NB4 (cell line): ENCODE data around the gene ITPRID1.
"Not testable (repeated sequence)": the region's sequence is repeated elsewhere in the genome, so short reads cannot be mapped to it uniquely, and the experiment has no call there.

Experiments used
- DNase-seq: peaks from one replicate; pipeline ENCODE4 v3.0.0; 2010; ENCODE audit warnings: low read depth
- H3K4me3 ChIP-seq: one replicate; pipeline ENCODE4 v1.5.1; 2011; ENCODE audit warnings: mild to moderate bottlenecking, low read depth, low read length, moderate library complexity
- MYC ChIP-seq: IDR thresholded peaks from 2 replicates; pipeline ENCODE4 v1.6.1; 2011; ENCODE audit warnings: low read depth, low read length
- POLR2A ChIP-seq: IDR thresholded peaks from 2 replicates; pipeline ENCODE4 v1.6.1; 2011; ENCODE audit warnings: mild to moderate bottlenecking; ENCODE audit not compliant: insufficient read length; ENCODE audit errors: extremely low read depth
- TF ChIP-seq, protein P1 (sequence below): IDR thresholded peaks from 2 replicates; pipeline ENCODE4 v1.6.1; 2011; ENCODE audit warnings: low read depth, low read length
- TF ChIP-seq, protein P2 (sequence below): IDR thresholded peaks from one replicate; pipeline ENCODE4 v1.5.1; 2012; ENCODE audit warnings: low read depth, low read length

Gene ITPRID1

DNA sequence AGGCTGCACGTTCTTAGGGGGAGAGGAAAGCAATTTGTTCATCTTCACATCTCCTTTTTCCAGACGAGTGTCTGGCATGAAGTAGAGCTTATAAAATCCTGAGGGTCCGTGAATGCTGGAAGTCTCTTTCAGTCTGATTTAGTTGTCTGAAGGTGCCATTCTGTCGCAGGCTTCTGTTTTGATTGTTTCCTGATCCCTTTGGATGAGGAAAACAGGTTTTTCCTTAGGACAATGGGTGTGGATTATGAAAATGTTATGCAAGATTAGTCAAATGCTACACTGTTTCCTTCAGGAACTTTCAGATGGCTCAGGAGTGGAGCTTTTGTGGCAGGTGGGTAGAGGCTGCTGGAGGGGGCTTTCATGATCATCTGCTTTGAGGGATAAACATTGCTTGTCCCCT, at the start of gene ITPRID1:
ITPRID1 (plus strand) TSS at position 301 of the 400 bp plus-strand sequence. CDS start 38,935 bp downstream, outside the sequence.
- TF ChIP-seq, protein P1, sequence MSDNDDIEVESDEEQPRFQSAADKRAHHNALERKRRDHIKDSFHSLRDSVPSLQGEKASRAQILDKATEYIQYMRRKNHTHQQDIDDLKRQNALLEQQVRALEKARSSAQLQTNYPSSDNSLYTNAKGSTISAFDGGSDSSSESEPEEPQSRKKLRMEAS, result no peak
- TF ChIP-seq MYC (no peak), POLR2A (no peak)
- TF ChIP-seq, protein P2, sequence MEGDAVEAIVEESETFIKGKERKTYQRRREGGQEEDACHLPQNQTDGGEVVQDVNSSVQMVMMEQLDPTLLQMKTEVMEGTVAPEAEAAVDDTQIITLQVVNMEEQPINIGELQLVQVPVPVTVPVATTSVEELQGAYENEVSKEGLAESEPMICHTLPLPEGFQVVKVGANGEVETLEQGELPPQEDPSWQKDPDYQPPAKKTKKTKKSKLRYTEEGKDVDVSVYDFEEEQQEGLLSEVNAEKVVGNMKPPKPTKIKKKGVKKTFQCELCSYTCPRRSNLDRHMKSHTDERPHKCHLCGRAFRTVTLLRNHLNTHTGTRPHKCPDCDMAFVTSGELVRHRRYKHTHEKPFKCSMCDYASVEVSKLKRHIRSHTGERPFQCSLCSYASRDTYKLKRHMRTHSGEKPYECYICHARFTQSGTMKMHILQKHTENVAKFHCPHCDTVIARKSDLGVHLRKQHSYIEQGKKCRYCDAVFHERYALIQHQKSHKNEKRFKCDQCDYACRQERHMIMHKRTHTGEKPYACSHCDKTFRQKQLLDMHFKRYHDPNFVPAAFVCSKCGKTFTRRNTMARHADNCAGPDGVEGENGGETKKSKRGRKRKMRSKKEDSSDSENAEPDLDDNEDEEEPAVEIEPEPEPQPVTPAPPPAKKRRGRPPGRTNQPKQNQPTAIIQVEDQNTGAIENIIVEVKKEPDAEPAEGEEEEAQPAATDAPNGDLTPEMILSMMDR, result no peak
- no peak for DNase-seq
- H3K4me3 ChIP-seq, result no peak within 1 kb of the TSS

DNA sequence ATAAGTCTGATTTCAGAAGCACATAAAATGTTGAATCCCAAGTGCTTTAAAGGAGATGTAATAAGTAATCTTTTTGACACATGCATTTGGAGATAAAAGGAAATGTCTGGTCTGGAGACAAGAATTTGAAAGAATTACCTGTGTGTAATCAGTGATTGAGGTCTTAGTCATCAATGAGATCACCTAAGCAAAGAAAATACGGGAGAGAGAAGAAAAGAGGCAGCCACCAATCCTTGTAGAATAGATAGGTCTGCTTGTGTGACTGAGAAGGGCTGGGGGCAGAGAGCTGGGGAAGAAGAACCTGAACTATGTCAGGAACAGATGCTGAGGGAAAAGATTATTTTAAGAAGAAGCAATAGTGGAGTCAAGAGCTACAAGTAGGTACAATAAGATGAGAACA, 49.3 kb upstream of the ITPRID1 start:
- H3K4me3 ChIP-seq, result no peak overlapping the region
- no peak for DNase-seq
- TF ChIP-seq, protein P2, result no peak
- TF ChIP-seq, protein P1, result no peak

DNA sequence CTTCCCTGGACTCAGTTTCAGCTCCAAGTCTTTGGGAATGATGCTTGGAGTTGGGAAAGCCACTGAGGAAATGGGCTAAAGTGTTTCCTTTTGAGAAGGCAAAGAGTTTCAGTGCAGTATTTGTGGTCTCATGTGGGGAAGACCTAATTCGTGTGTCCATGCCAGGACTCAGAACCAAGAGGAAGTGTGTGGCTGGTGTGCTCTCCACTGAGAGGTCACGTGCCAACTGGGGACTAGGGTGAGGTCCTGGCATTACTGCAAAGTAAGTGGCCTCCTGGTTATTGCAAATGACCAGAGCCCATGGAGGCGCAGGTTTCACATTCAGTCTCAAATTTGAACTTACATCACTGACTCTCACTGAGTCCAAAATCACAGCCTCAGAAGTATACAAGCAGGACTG, 48.6 kb upstream of the ITPRID1 start:
- TF ChIP-seq, protein P1, result peak; percentile 40; the same call in 1 of the 2 replicates
- no peak for TF ChIP-seq MYC
- DNase-seq, result no peak
- no peak overlapping the region for H3K4me3 ChIP-seq

DNA sequence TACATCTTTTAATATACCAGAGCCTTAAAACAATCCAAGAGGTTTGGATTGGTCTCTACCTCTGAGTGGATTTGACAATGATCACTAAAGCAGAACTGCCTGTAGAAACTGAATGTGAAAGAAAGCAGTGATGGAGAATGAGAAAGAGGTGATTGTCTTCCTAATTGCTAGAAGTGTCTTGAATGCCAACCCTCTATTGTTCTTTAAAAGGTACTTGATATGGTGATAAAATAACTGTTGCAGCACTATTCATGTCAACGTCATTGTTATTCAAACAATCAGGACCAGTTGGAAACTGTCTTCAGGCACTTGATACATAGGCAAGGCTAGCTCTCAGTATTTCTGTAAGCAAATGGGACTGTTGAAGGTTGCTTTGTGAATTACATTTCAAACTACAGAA, 47.9 kb upstream of the ITPRID1 start:
- no peak overlapping the region for H3K4me3 ChIP-seq
- TF ChIP-seq, protein P1, result no peak
- no peak for DNase-seq

DNA sequence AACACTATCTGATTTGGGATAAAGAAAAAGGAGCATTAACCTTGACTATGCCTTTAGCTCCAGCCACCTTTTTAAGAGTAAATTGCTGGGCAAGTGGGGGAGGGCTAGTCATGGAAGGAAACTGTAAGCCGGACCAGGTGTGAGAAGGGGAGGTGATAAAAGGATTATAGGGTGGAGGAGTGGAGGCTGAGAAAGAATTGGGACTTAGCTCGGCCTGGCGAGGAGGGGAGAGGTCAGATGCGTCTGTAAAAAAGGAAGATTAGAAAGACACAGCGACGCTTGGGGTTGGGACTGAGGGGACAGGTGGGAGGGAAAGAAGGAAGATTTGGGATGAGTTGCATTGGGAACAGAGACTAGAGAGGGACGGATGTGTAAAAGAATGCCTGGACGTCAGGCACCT, 43.0 kb upstream of the ITPRID1 start:
- H3K4me3 ChIP-seq, DNase-seq: not testable (repeated sequence)

DNA sequence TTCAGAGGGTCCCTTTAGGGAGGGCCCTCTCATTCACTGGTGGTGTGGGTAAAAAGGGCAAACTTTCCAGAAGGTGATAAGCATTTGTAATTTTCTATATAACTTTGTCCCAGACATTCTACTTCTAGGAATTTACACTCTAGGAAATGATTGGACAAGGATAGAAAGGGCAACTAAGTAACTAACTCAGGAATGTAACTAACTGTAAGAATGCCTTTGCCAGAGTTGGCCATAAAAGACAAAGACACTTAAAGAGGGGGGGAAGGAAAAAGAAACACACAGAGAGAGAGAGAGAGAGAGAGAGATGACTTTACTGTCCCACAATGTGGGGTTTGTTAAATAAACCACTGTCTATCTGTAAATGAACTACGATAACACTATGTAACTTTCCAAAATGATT, 38.5 kb upstream of the ITPRID1 start:
- TF ChIP-seq, protein P2, result no peak
- TF ChIP-seq, protein P1, result no peak
- TF ChIP-seq POLR2A, result no peak
- TF ChIP-seq MYC, result no peak
- no peak overlapping the region for H3K4me3 ChIP-seq
- no peak for DNase-seq

DNA sequence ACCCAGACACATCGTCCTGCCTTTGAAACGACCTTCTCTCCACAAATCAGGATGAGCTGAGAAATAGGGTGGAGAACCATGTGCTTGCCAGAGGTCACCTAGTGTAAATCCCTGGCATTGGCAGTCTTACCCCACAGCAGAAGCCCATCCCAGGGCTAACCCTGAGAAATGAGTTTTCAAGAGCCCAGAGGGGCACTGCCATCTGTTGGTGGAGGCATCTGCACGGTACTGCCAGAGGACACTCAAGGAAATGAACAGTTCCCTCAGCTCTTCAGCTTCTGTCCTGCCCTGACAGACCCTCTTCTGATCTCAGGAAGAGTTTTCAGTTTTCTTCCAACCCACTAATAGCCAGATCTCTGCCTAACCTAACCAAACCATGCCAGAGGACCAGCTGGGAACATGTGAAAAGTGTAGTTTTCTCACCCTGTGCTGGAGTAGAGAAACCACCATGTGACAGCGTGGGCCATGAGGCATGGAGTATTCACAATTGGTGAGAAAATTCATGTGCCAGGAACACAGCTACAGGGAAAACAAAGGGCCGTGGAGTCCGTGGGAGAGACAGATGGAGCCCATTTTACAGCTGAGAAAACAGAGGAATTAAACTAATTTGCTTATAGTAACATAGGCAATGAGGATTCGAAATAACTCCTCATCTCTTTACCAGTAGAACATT, 37.7 kb upstream of the ITPRID1 start:
- DNase-seq, result no peak
- TF ChIP-seq, protein P2, result peak; percentile 11
- no peak for TF ChIP-seq POLR2A
- TF ChIP-seq, protein P1, result no peak
- no peak for TF ChIP-seq MYC
- H3K4me3 ChIP-seq, result no peak overlapping the region
